WTC11 (cell line): Measurements from ENCODE around the gene HMCN1. TPM values are rescaled to one million over a fixed set of nuclear protein-coding genes. Genes with fewer than 3 reads are reported as not detected.

Experiments
- ATAC-seq: fragments of 200-7000 bp; cut with Tn5 transposase; 2 replicates; pipeline ENCODE4 v1.10.0; 2021; ENCODE audit warnings: mild to moderate bottlenecking, moderate library complexity
- CTCF ChIA-PET: fragments of 300-600 bp; sonication (Branson Sonifier 250); formaldehyde crosslinking; loops from one replicate; lab custom pipeline; 2021; ENCODE audit warnings: antibody characterized with exemption; lab: Charles Lee
- POLR2A ChIA-PET: fragments of 350-600 bp; sonication (Branson Sonifier 250); formaldehyde crosslinking; loops from one replicate; lab custom pipeline; 2021; ENCODE audit warnings: antibody characterized with exemption; lab: Charles Lee
- DNase-seq: peaks from one replicate; pipeline ENCODE4 v3.0.0; 2021; ENCODE audit warnings: low spot score
- H3K27ac Mint-ChIP-seq: 2 replicates; pipeline ENCODE4 v1.8.0; 2021; ENCODE audit warnings: mixed read lengths
- H3K27me3 Mint-ChIP-seq: 2 replicates; pipeline ENCODE4 v1.8.0; 2021; ENCODE audit warnings: low read depth, mild to moderate bottlenecking, moderate library complexity, mixed read lengths
- H3K36me3 Mint-ChIP-seq: 2 replicates; pipeline ENCODE4 v1.8.0; 2021; ENCODE audit warnings: mixed read lengths
- H3K4me1 Mint-ChIP-seq: 2 replicates; pipeline ENCODE4 v1.8.0; 2022; ENCODE audit warnings: mixed read lengths
- H3K4me3 Mint-ChIP-seq: 2 replicates; pipeline ENCODE4 v1.8.0; 2021; ENCODE audit warnings: mild to moderate bottlenecking, moderate library complexity, mixed read lengths
- H3K9me3 Mint-ChIP-seq: 2 replicates; pipeline ENCODE4 v1.8.0; 2021; ENCODE audit warnings: mixed read lengths
- AR ChIP-seq: fragments of 250-450 bp; sonication (Bioruptor Pico); IDR thresholded peaks from 2 replicates; pipeline ENCODE4 v1.9.0; 2021; ENCODE audit warnings: mild to moderate bottlenecking
- CREM ChIP-seq: sonication (generic); formaldehyde crosslinking; IDR thresholded peaks from 2 replicates; pipeline ENCODE4 v1.8.1; 2022; ENCODE audit warnings: mild to moderate bottlenecking, missing genetic modification reagents, moderate library complexity
- E2F1 ChIP-seq: sonication (generic); formaldehyde crosslinking; IDR thresholded peaks from 2 replicates; pipeline ENCODE4 v1.8.0; 2022; ENCODE audit warnings: mild to moderate bottlenecking, missing genetic modification reagents
- ESRRA ChIP-seq: sonication (generic); formaldehyde crosslinking; IDR thresholded peaks from 2 replicates; pipeline ENCODE4 v1.8.1; 2022; ENCODE audit warnings: mild to moderate bottlenecking, missing genetic modification reagents, borderline replicate concordance
- FOXJ3 ChIP-seq: sonication (generic); formaldehyde crosslinking; IDR thresholded peaks from 2 replicates; pipeline ENCODE4 v1.9.0; 2021; ENCODE audit warnings: missing genetic modification reagents, mild to moderate bottlenecking, borderline replicate concordance
- FOXK1 ChIP-seq: sonication (generic); formaldehyde crosslinking; IDR thresholded peaks from 2 replicates; pipeline ENCODE4 v1.8.0; 2022; ENCODE audit warnings: mild to moderate bottlenecking, moderate library complexity, missing genetic modification reagents
- FOXP4 ChIP-seq: sonication (generic); formaldehyde crosslinking; IDR thresholded peaks from 2 replicates; pipeline ENCODE4 v1.8.0; 2022; ENCODE audit warnings: mild to moderate bottlenecking, missing genetic modification reagents
- GTF2I ChIP-seq: fragments of 250-450 bp; sonication (Bioruptor Pico); conservative IDR thresholded peaks from 2 replicates; pipeline ENCODE4 v1.4.0; 2021; ENCODE audit warnings: mild to moderate bottlenecking
- JAZF1 ChIP-seq: fragments of 250-450 bp; sonication (Bioruptor Pico); IDR thresholded peaks from 2 replicates; pipeline ENCODE4 v1.9.0; 2021; ENCODE audit warnings: moderate library complexity, mild to moderate bottlenecking, inconsistent platforms
- MYBL2 ChIP-seq: sonication (generic); formaldehyde crosslinking; IDR thresholded peaks from 2 replicates; pipeline ENCODE4 v1.8.1; 2023; ENCODE audit warnings: mild to moderate bottlenecking, moderate library complexity, missing genetic modification reagents
- NFATC4 ChIP-seq: fragments of 250-450 bp; sonication (Bioruptor Pico); IDR thresholded peaks from 2 replicates; pipeline ENCODE4 v1.9.0; 2021; ENCODE audit warnings: mild to moderate bottlenecking
- SMAD4 ChIP-seq: sonication (generic); formaldehyde crosslinking; IDR thresholded peaks from 2 replicates; pipeline ENCODE4 v1.8.0; 2022; ENCODE audit warnings: mild to moderate bottlenecking, missing genetic modification reagents
- STAT6 ChIP-seq: sonication (generic); formaldehyde crosslinking; conservative IDR thresholded peaks from 2 replicates; pipeline ENCODE4 v1.8.1; 2023; ENCODE audit warnings: mild to moderate bottlenecking, low read depth, missing genetic modification reagents, moderate library complexity
- TCF7 ChIP-seq: sonication (generic); formaldehyde crosslinking; IDR thresholded peaks from 2 replicates; pipeline ENCODE4 v1.8.0; 2022; ENCODE audit warnings: mild to moderate bottlenecking, low read depth, missing genetic modification reagents, moderate library complexity
- ZBTB43 ChIP-seq: sonication (generic); formaldehyde crosslinking; IDR thresholded peaks from 2 replicates; pipeline ENCODE4 v1.8.1; 2023; ENCODE audit warnings: mild to moderate bottlenecking, missing genetic modification reagents
- ZNF219 ChIP-seq: sonication (generic); formaldehyde crosslinking; IDR thresholded peaks from 2 replicates; pipeline ENCODE4 v1.8.0; 2023; ENCODE audit warnings: missing genetic modification reagents, mild to moderate bottlenecking, borderline replicate concordance
- ZNF263 ChIP-seq: sonication (generic); formaldehyde crosslinking; IDR thresholded peaks from 2 replicates; pipeline ENCODE4 v1.8.1; 2022; ENCODE audit warnings: low read depth, mild to moderate bottlenecking, moderate library complexity, missing genetic modification reagents
- ZNF317 ChIP-seq: sonication (generic); formaldehyde crosslinking; IDR thresholded peaks from 2 replicates; pipeline ENCODE4 v1.8.1; 2023; ENCODE audit warnings: low read depth, mild to moderate bottlenecking, moderate library complexity, missing genetic modification reagents, borderline replicate concordance
- ZNF671 ChIP-seq: fragments of 250-450 bp; sonication (Bioruptor Pico); IDR thresholded peaks from 2 replicates; pipeline ENCODE4 v1.8.0; 2021; ENCODE audit warnings: mild to moderate bottlenecking
- total RNA-seq: library from RNA; stranded (reverse); gene quantifications from 3 replicates; pipeline ENCODE4 v1.2.3, GENCODE V29; 2021
- TF ChIP-seq, protein P1 (sequence below): sonication (generic); formaldehyde crosslinking; IDR thresholded peaks from 2 replicates; pipeline ENCODE4 v1.8.1; 2023; ENCODE audit warnings: mild to moderate bottlenecking, missing genetic modification reagents, borderline replicate concordance
- TF ChIP-seq, protein P2 (sequence below): fragments of 250-450 bp; sonication (Bioruptor Pico); IDR thresholded peaks from 2 replicates; pipeline ENCODE4 v1.9.0; 2021; ENCODE audit warnings: moderate library complexity, mild to moderate bottlenecking, inconsistent platforms, borderline replicate concordance
- TF ChIP-seq, protein P3 (sequence below): fragments of 250-450 bp; sonication (Bioruptor Pico); IDR thresholded peaks from 2 replicates; pipeline ENCODE4 v1.8.0; 2021; ENCODE audit warnings: mild to moderate bottlenecking

HMCN1 gene
- total RNA-seq, 1 experiment from 2014 or later = 5.6 TPM

- TF ChIP-seq, protein P1, sequence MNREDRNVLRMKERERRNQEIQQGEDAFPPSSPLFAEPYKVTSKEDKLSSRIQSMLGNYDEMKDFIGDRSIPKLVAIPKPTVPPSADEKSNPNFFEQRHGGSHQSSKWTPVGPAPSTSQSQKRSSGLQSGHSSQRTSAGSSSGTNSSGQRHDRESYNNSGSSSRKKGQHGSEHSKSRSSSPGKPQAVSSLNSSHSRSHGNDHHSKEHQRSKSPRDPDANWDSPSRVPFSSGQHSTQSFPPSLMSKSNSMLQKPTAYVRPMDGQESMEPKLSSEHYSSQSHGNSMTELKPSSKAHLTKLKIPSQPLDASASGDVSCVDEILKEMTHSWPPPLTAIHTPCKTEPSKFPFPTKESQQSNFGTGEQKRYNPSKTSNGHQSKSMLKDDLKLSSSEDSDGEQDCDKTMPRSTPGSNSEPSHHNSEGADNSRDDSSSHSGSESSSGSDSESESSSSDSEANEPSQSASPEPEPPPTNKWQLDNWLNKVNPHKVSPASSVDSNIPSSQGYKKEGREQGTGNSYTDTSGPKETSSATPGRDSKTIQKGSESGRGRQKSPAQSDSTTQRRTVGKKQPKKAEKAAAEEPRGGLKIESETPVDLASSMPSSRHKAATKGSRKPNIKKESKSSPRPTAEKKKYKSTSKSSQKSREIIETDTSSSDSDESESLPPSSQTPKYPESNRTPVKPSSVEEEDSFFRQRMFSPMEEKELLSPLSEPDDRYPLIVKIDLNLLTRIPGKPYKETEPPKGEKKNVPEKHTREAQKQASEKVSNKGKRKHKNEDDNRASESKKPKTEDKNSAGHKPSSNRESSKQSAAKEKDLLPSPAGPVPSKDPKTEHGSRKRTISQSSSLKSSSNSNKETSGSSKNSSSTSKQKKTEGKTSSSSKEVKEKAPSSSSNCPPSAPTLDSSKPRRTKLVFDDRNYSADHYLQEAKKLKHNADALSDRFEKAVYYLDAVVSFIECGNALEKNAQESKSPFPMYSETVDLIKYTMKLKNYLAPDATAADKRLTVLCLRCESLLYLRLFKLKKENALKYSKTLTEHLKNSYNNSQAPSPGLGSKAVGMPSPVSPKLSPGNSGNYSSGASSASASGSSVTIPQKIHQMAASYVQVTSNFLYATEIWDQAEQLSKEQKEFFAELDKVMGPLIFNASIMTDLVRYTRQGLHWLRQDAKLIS (CRISPR knock-in tag) = no peak
- TF ChIP-seq ZNF219 (CRISPR knock-in tag) (no peak), STAT6 (CRISPR knock-in tag) (no peak), ZBTB43 (CRISPR knock-in tag) (no peak), MYBL2 (CRISPR knock-in tag) (no peak), E2F1 (no peak), AR (CRISPR knock-in tag) (no peak), FOXJ3 (CRISPR knock-in tag) (no peak), NFATC4 (CRISPR knock-in tag) (no peak), ZNF263 (CRISPR knock-in tag) (no peak), FOXP4 (CRISPR knock-in tag) (no peak), ZNF317 (CRISPR knock-in tag) (no peak)
These were observed 257.1 kb downstream of the HMCN1 start (continued) for GRCh38 chr1:185991266-185991665.

DNA sequence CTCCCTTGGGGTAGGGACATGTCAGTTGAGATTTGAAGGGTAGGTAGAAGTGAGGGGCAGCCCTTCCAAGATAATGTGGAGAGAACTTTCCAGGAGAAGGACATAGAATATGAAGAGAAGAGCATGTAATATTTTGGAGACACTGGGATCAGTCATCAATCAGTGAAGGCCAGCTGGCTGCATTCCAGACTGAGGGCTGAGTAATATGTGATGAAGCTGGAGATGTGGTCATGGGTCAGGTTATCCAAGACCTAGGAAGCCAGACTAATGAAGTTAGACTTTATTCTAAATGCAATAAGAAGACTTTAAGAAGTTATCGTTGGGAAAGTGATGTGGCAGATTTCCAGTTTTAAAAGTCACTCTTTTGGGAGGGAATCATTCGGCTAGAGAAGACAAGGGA is 262.0 kb downstream of the HMCN1 start:
- Mint-ChIP-seq H3K4me1 (no peaks in the 10 kb centered on the region), H3K36me3 (no peaks in the 10 kb centered on the region), H3K9me3 (no peaks in the 10 kb centered on the region), H3K27ac (no peak overlapping the region), H3K27me3 (no peaks in the 10 kb centered on the region), H3K4me3 (no peak overlapping the region)
- ChIA-PET CTCF (no interaction called here), POLR2A (no interaction called here)
- DNase-seq = no peak
- no peak for ATAC-seq
- no peak for TF ChIP-seq ZNF671 (CRISPR knock-in tag)
- no peak for TF ChIP-seq TCF7 (CRISPR knock-in tag)
- no peak for TF ChIP-seq ESRRA (CRISPR knock-in tag)
- TF ChIP-seq, protein P2, sequence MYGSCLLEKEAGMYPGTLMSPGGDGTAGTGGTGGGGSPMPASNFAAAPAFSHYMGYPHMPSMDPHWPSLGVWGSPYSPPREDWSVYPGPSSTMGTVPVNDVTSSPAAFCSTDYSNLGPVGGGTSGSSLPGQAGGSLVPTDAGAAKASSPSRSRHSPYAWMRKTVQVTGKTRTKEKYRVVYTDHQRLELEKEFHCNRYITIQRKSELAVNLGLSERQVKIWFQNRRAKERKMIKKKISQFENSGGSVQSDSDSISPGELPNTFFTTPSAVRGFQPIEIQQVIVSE (CRISPR knock-in tag) = no peak
- TF ChIP-seq, protein P3, sequence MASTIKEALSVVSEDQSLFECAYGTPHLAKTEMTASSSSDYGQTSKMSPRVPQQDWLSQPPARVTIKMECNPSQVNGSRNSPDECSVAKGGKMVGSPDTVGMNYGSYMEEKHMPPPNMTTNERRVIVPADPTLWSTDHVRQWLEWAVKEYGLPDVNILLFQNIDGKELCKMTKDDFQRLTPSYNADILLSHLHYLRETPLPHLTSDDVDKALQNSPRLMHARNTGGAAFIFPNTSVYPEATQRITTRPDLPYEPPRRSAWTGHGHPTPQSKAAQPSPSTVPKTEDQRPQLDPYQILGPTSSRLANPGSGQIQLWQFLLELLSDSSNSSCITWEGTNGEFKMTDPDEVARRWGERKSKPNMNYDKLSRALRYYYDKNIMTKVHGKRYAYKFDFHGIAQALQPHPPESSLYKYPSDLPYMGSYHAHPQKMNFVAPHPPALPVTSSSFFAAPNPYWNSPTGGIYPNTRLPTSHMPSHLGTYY (CRISPR knock-in tag) = no peak
- TF ChIP-seq GTF2I (CRISPR knock-in tag) = no peak
- no peak for TF ChIP-seq JAZF1
- TF ChIP-seq CREM (CRISPR knock-in tag) = no peak
- TF ChIP-seq FOXK1 (CRISPR knock-in tag) = no peak
- TF ChIP-seq SMAD4 (CRISPR knock-in tag) = no peak
